HEK293 (cell line): ENCODE measurements around the gene DNASE1L3.

Source experiments
- CTCF ChIA-PET: fragments of 350-600 bp; formaldehyde crosslinking; extraction: SDS; loops from one replicate; lab custom pipeline; 2021; ENCODE audit warnings: antibody characterized with exemption; lab: Yijun Ruan, JAX
- POLR2A ChIA-PET: fragments of 300-600 bp; formaldehyde crosslinking; extraction: SDS; loops from one replicate; lab custom pipeline; 2020; ENCODE audit warnings: antibody characterized with exemption, inconsistent platforms; lab: Yijun Ruan, JAX
- H3K27ac ChIP-seq: fragments of 200-500 bp; sonication (Bioruptor generic); 2 replicates; pipeline ENCODE4 v1.5.1; 2014; ENCODE audit warnings: low read depth, low read length, control low read depth, inconsistent platforms; ENCODE audit errors: extremely low read depth
- H3K36me3 ChIP-seq, 2 experiments: fragments of 200-500 bp in 1 of 2; sonication (Bioruptor generic) in 1 of 2; 1 replicate in 1 of 2; 2 replicates in 1 of 2; pipeline ENCODE4 v1.5.1; 2014 to 2017; ENCODE audit warnings: inconsistent platforms in 2 of 2, low read length in 2 of 2; ENCODE audit not compliant: control insufficient read depth in 2 of 2, insufficient read depth in 1 of 2
- H3K4me1 ChIP-seq: fragments of 200-500 bp; sonication (Bioruptor generic); 2 replicates; pipeline ENCODE4 v1.5.1; 2014; ENCODE audit warnings: mild to moderate bottlenecking, low read length, inconsistent platforms; ENCODE audit not compliant: control insufficient read depth, insufficient read depth
- H3K4me3 ChIP-seq: 2 replicates; pipeline ENCODE4 v1.5.1; 2011; ENCODE audit warnings: low read depth, mild to moderate bottlenecking, control low read depth, low read length, moderate library complexity
- H3K9me3 ChIP-seq: fragments of 200-500 bp; sonication (Bioruptor generic); 2 replicates; pipeline ENCODE4 v1.5.1; 2014; ENCODE audit warnings: low read depth, low read length, inconsistent platforms; ENCODE audit not compliant: control insufficient read depth, insufficient read depth
- BCL11B ChIP-seq: fragments of 450-650 bp; formaldehyde crosslinking; IDR thresholded peaks from 2 replicates; pipeline ENCODE4 v1.5.1; 2016; ENCODE audit warnings: low read depth, missing biosample characterization, missing genetic modification characterization
- GLIS1 ChIP-seq: fragments of 450-650 bp; formaldehyde crosslinking; IDR thresholded peaks from 2 replicates; pipeline ENCODE4 v1.5.1; 2016; ENCODE audit warnings: missing biosample characterization, missing genetic modification characterization
- GLIS2 ChIP-seq: fragments of 450-650 bp; formaldehyde crosslinking; IDR thresholded peaks from 2 replicates; pipeline ENCODE4 v1.5.1; 2016; ENCODE audit warnings: missing biosample characterization, missing genetic modification characterization
- HIC1 ChIP-seq: fragments of 450-650 bp; formaldehyde crosslinking; IDR thresholded peaks from 2 replicates; pipeline ENCODE4 v1.5.1; 2016; ENCODE audit warnings: missing biosample characterization, missing genetic modification characterization
- OSR2 ChIP-seq: fragments of 450-650 bp; formaldehyde crosslinking; IDR thresholded peaks from 2 replicates; pipeline ENCODE4 v1.5.1; 2016; ENCODE audit warnings: missing biosample characterization, missing genetic modification characterization
- PATZ1 ChIP-seq: fragments of 450-650 bp; formaldehyde crosslinking; IDR thresholded peaks from 2 replicates; pipeline ENCODE4 v1.5.1; 2016; ENCODE audit warnings: missing biosample characterization, missing genetic modification characterization
- SCRT1 ChIP-seq: fragments of 450-650 bp; formaldehyde crosslinking; IDR thresholded peaks from 2 replicates; pipeline ENCODE4 v1.5.1; 2016; ENCODE audit warnings: missing biosample characterization, missing genetic modification characterization, borderline replicate concordance
- TRIM28 ChIP-seq: IDR thresholded peaks from 2 replicates; pipeline ENCODE4 v1.6.1; 2011; ENCODE audit warnings: low read length, control low read depth, borderline replicate concordance
- WT1 ChIP-seq: fragments of 450-650 bp; formaldehyde crosslinking; IDR thresholded peaks from 2 replicates; pipeline ENCODE4 v1.5.1; 2016; ENCODE audit warnings: missing biosample characterization, missing genetic modification characterization
- ZIC2 ChIP-seq: fragments of 450-650 bp; formaldehyde crosslinking; IDR thresholded peaks from 2 replicates; pipeline ENCODE4 v1.5.1; 2016; ENCODE audit warnings: missing biosample characterization, missing genetic modification characterization
- ZNF10 ChIP-seq: fragments of 450-650 bp; formaldehyde crosslinking; IDR thresholded peaks from 2 replicates; pipeline ENCODE4 v1.5.1; 2017; ENCODE audit warnings: missing biosample characterization, missing genetic modification characterization
- ZNF18 ChIP-seq: fragments of 450-650 bp; formaldehyde crosslinking; IDR thresholded peaks from 2 replicates; pipeline ENCODE4 v1.5.1; 2016; ENCODE audit warnings: missing biosample characterization, missing genetic modification characterization
- ZNF354C ChIP-seq: fragments of 450-650 bp; formaldehyde crosslinking; IDR thresholded peaks from 2 replicates; pipeline ENCODE4 v1.5.1; 2016; ENCODE audit warnings: missing biosample characterization, missing genetic modification characterization, low read depth, borderline replicate concordance
- ZNF426 ChIP-seq: fragments of 450-650 bp; formaldehyde crosslinking; IDR thresholded peaks from 2 replicates; pipeline ENCODE4 v1.5.1; 2017; ENCODE audit warnings: missing biosample characterization, missing genetic modification characterization, mild to moderate bottlenecking, inconsistent platforms, moderate library complexity
- ZNF529 ChIP-seq: fragments of 450-650 bp; formaldehyde crosslinking; IDR thresholded peaks from 2 replicates; pipeline ENCODE4 v1.5.1; 2017; ENCODE audit warnings: missing genetic modification characterization, missing biosample characterization; ENCODE audit not compliant: insufficient replicate concordance
- ZNF555 ChIP-seq: fragments of 450-650 bp; formaldehyde crosslinking; conservative IDR thresholded peaks from 2 replicates; pipeline ENCODE4 v1.5.1; 2017; ENCODE audit warnings: missing biosample characterization, mild to moderate bottlenecking, missing genetic modification characterization, inconsistent platforms
- ZNF561 ChIP-seq: fragments of 450-650 bp; IDR thresholded peaks from 2 replicates; pipeline ENCODE4 v1.5.1; 2018; ENCODE audit warnings: missing biosample characterization, missing genetic modification characterization, borderline replicate concordance
- ZNF654 ChIP-seq: fragments of 450-650 bp; formaldehyde crosslinking; IDR thresholded peaks from 2 replicates; pipeline ENCODE4 v1.5.1; 2016; ENCODE audit warnings: low read depth, missing biosample characterization, missing genetic modification characterization
- ZNF658 ChIP-seq: fragments of 450-650 bp; formaldehyde crosslinking; IDR thresholded peaks from 2 replicates; pipeline ENCODE4; 2016; ENCODE audit warnings: missing biosample characterization, missing genetic modification characterization
- ZNF660 ChIP-seq: fragments of 450-650 bp; IDR thresholded peaks from 2 replicates; pipeline ENCODE4 v1.5.1; 2018; ENCODE audit warnings: missing biosample characterization, mild to moderate bottlenecking, missing genetic modification characterization
- ZNF76 ChIP-seq: fragments of 450-650 bp; formaldehyde crosslinking; IDR thresholded peaks from 2 replicates; pipeline ENCODE4; 2016; ENCODE audit warnings: low read depth, missing biosample characterization, missing genetic modification characterization, borderline replicate concordance
- ZNF785 ChIP-seq: fragments of 450-650 bp; formaldehyde crosslinking; IDR thresholded peaks from 2 replicates; pipeline ENCODE4 v1.5.1; 2016; ENCODE audit warnings: missing biosample characterization, missing genetic modification characterization
- ZNF792 ChIP-seq: fragments of 450-650 bp; formaldehyde crosslinking; IDR thresholded peaks from 2 replicates; pipeline ENCODE4 v1.5.1; 2016; ENCODE audit warnings: missing biosample characterization, missing genetic modification characterization
- ZNF843 ChIP-seq: fragments of 450-650 bp; formaldehyde crosslinking; IDR thresholded peaks from 2 replicates; pipeline ENCODE4 v1.5.1; 2016; ENCODE audit warnings: missing biosample characterization, missing genetic modification characterization
- TF ChIP-seq, protein P1 (sequence below): fragments of 450-650 bp; formaldehyde crosslinking; IDR thresholded peaks from 2 replicates; pipeline ENCODE4 v1.5.1; 2017; ENCODE audit warnings: missing biosample characterization, missing genetic modification characterization
- TF ChIP-seq, protein P2 (sequence below): fragments of 450-650 bp; formaldehyde crosslinking; IDR thresholded peaks from 2 replicates; pipeline ENCODE4 v1.5.1; 2017; ENCODE audit warnings: missing biosample characterization, missing genetic modification characterization
- TF ChIP-seq, protein P3 (sequence below): fragments of 450-650 bp; formaldehyde crosslinking; IDR thresholded peaks from 2 replicates; pipeline ENCODE4 v1.5.1; 2017; ENCODE audit warnings: missing biosample characterization, missing genetic modification characterization

The DNASE1L3 gene

GRCh38 chr3:58251631-58252035, 40.9 kb upstream of the DNASE1L3 start:
- Histone ChIP-seq H3K4me3 (no peak overlapping the region), H3K9me3 (no peaks in the 10 kb centered on the region), H3K4me1 (peaks cover 4% of the 10 kb centered on the region), H3K36me3 (no peaks in the 10 kb centered on the region; a peak in 1 of 3 replicates), H3K27ac (no peak overlapping the region)
- CTCF ChIA-PET: no interaction called here
- POLR2A ChIA-PET: no interaction called here
- TF ChIP-seq ZNF792 (tag by site-specific recombination) (no peak), WT1 (no peak), ZNF561 (no peak), HIC1 (0 out of 2 replicates have a peak, but pooled peaks have one; percentile 28), ZNF785 (tag by site-specific recombination) (no peak), GLIS2 (tag by site-specific recombination) (no peak), ZNF354C (no peak), ZNF18 (tag by site-specific recombination) (peak; percentile 57; the same call in 1 of the 2 replicates), OSR2 (tag by site-specific recombination) (peak; percentile 26; the same call in 1 of the 2 replicates), ZNF555 (tag by site-specific recombination) (no peak), GLIS1 (tag by site-specific recombination) (no peak), TRIM28 (no peak), ZIC2 (tag by site-specific recombination) (peak; percentile 83), ZNF76 (no peak), ZNF660 (tag by site-specific recombination) (no peak), ZNF654 (tag by site-specific recombination) (no peak), PATZ1 (tag by site-specific recombination) (no peak), SCRT1 (no peak), ZNF658 (tag by site-specific recombination) (no peak), BCL11B (tag by site-specific recombination) (0 out of 2 replicates have a peak, but pooled peaks have one; percentile 60), ZNF529 (no peak), ZNF10 (no peak), ZNF426 (tag by site-specific recombination) (no peak), ZNF843 (tag by site-specific recombination) (peak; percentile 46; the same call in 1 of the 2 replicates)
- TF ChIP-seq, protein P1, sequence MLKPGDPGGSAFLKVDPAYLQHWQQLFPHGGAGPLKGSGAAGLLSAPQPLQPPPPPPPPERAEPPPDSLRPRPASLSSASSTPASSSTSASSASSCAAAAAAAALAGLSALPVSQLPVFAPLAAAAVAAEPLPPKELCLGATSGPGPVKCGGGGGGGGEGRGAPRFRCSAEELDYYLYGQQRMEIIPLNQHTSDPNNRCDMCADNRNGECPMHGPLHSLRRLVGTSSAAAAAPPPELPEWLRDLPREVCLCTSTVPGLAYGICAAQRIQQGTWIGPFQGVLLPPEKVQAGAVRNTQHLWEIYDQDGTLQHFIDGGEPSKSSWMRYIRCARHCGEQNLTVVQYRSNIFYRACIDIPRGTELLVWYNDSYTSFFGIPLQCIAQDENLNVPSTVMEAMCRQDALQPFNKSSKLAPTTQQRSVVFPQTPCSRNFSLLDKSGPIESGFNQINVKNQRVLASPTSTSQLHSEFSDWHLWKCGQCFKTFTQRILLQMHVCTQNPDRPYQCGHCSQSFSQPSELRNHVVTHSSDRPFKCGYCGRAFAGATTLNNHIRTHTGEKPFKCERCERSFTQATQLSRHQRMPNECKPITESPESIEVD (tag by site-specific recombination): peak; percentile 69
- TF ChIP-seq, protein P2, sequence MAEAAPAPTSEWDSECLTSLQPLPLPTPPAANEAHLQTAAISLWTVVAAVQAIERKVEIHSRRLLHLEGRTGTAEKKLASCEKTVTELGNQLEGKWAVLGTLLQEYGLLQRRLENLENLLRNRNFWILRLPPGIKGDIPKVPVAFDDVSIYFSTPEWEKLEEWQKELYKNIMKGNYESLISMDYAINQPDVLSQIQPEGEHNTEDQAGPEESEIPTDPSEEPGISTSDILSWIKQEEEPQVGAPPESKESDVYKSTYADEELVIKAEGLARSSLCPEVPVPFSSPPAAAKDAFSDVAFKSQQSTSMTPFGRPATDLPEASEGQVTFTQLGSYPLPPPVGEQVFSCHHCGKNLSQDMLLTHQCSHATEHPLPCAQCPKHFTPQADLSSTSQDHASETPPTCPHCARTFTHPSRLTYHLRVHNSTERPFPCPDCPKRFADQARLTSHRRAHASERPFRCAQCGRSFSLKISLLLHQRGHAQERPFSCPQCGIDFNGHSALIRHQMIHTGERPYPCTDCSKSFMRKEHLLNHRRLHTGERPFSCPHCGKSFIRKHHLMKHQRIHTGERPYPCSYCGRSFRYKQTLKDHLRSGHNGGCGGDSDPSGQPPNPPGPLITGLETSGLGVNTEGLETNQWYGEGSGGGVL (tag by site-specific recombination): 0 out of 2 replicates have a peak, but pooled peaks have one; percentile 18
- TF ChIP-seq, protein P3, sequence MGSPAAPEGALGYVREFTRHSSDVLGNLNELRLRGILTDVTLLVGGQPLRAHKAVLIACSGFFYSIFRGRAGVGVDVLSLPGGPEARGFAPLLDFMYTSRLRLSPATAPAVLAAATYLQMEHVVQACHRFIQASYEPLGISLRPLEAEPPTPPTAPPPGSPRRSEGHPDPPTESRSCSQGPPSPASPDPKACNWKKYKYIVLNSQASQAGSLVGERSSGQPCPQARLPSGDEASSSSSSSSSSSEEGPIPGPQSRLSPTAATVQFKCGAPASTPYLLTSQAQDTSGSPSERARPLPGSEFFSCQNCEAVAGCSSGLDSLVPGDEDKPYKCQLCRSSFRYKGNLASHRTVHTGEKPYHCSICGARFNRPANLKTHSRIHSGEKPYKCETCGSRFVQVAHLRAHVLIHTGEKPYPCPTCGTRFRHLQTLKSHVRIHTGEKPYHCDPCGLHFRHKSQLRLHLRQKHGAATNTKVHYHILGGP (tag by site-specific recombination): no peak
